ENCODE results near the gene NPHP1. TPM values are rescaled to one million over a fixed set of nuclear protein-coding genes. Genes with fewer than 3 reads are reported as not detected.

NPHP1 gene
- total RNA-seq, 4 donors from 2014 or later: 0.59 to 2.6 (median 1.8) TPM

DNA sequence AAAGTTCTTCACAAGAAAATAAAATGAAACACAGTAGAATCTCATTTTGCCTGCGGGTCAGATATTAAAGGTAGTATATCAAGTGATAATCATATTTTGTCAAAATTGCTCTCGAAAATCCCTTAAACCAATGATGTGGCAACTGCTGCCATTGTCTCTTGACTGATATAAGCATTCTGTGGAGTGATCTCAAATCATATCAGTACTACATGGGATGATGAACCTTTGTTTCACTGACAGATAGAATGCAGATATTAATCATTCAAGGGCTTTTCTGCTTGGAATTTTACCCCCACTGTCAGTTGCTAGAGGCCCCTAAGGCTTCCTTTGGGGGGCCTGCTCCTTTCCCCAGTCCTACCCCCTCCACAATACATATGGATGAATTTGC, 57.9 kb downstream of the NPHP1 start:
- intact Hi-C loops (cut with DNase I; ENCODE audit: low total_unique reads): no loop called here
- TF ChIP-seq, protein P1, sequence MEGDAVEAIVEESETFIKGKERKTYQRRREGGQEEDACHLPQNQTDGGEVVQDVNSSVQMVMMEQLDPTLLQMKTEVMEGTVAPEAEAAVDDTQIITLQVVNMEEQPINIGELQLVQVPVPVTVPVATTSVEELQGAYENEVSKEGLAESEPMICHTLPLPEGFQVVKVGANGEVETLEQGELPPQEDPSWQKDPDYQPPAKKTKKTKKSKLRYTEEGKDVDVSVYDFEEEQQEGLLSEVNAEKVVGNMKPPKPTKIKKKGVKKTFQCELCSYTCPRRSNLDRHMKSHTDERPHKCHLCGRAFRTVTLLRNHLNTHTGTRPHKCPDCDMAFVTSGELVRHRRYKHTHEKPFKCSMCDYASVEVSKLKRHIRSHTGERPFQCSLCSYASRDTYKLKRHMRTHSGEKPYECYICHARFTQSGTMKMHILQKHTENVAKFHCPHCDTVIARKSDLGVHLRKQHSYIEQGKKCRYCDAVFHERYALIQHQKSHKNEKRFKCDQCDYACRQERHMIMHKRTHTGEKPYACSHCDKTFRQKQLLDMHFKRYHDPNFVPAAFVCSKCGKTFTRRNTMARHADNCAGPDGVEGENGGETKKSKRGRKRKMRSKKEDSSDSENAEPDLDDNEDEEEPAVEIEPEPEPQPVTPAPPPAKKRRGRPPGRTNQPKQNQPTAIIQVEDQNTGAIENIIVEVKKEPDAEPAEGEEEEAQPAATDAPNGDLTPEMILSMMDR (IDR thresholded peaks at IDR 0.05): no peak
- TF ChIP-seq POLR2A (IDR thresholded peaks at IDR 0.05): no peak
- H3K4me3 ChIP-seq (ENCODE audit: low read depth, poor library complexity, severe bottlenecking): no peak overlapping the region
- WGBS, 2 donors: 93 to 94% methylated on average over 2 of the region's 2 CpGs
- DNase-seq (ENCODE audit: low spot score in 2 of 2): no peak

DNA sequence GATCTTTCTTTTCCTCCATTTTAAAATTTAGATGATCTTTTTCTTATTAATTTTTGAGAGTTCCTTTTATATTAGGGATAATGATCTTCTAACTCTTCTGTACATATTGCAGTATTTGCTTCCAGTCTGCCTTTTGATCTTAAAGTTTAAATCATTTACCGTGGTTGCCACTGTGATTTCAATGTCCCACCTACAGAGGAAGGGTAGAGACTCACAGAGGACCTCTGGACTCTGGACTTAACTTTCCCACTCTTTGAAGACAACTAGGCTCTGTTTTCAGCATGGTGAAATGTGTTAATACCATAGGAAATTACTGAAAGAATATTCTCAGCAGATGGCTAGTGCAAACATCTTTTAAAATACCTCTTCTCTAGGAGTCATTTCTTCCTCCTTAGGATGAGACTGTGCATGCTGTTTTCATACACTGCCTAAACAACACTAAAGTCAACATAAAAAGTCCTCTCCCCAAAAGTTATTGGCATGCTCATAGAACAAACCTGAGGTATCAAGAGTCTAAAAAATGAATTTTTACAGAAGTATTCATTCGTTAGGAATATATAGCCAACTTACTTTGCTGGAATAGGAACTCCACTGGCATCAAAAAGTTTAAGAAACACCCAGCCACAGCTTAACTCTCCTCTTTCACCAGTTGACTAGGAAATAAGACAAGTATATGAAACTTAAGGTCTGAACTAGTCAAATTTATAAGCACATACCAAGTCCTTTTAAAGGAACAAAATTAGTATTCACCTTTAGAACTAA, 58.4 kb downstream of the NPHP1 start:
- WGBS, 2 donors: 73 to 79% methylated on average over 2 of the region's 2 CpGs
- no peak for DNase-seq (ENCODE audit: low spot score in 2 of 2)
- TF ChIP-seq, protein P1 (IDR thresholded peaks at IDR 0.05): no peak
- TF ChIP-seq POLR2A (IDR thresholded peaks at IDR 0.05): no peak
- intact Hi-C loops (cut with DNase I; ENCODE audit: low total_unique reads): no loop called here
- no peak overlapping the region for H3K4me3 ChIP-seq (ENCODE audit: low read depth, poor library complexity, severe bottlenecking)

DNA sequence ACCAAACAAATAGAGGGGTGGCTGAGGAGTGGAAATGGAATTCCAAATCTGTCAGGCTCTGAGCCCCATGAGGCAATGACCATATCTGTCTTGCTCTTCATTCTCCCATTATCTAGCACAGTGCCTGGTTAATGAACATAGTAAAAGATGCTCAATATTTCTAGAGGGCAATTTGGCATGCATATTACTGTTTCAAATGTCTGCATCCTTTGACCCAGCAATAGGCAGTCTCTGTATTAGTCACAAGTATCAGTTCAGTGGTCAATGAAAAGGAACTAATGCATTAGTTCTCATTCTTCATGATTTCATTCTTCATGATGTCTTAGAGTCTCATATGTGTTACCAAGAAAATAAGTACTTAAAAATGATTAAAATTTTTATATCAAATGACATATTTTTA, 60.8 kb downstream of the NPHP1 start:
- no peak for DNase-seq (ENCODE audit: low spot score in 2 of 2)
- intact Hi-C loops (cut with DNase I; ENCODE audit: low total_unique reads): no loop called here
- no peak overlapping the region for H3K4me3 ChIP-seq (ENCODE audit: low read depth, poor library complexity, severe bottlenecking)
- no peak for TF ChIP-seq POLR2A (IDR thresholded peaks at IDR 0.05)
- TF ChIP-seq, protein P1 (IDR thresholded peaks at IDR 0.05): no peak

DNA sequence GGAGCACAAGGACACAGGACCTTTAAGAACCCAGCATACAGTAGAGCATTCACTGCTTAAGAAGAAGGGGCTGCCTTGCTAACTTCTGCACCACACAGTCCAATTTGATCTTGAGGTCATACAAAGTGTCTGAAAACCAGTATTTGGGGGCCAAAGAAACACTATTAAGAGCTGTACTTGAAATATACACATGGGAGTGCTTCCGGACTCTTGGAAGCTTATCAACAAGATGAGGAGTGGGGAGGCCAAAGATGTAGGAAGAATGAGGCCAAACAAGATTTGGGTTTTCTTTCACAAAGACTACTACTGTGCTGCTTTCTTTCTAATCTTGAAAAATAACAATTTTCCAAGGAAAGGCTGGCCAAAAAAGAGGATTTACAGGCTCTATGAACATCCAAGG, 64.4 kb downstream of the NPHP1 start:
- no peak for TF ChIP-seq POLR2A (IDR thresholded peaks at IDR 0.05)
- TF ChIP-seq, protein P1 (IDR thresholded peaks at IDR 0.05): no peak
- intact Hi-C loops (cut with DNase I; ENCODE audit: low total_unique reads): no loop called here
- WGBS, 2 donors: 85 to 90% methylated on average over 1 of the region's 1 CpG
- DNase-seq (ENCODE audit: low spot score in 2 of 2): no peak
- H3K4me3 ChIP-seq (ENCODE audit: low read depth, poor library complexity, severe bottlenecking): no peak overlapping the region

DNA sequence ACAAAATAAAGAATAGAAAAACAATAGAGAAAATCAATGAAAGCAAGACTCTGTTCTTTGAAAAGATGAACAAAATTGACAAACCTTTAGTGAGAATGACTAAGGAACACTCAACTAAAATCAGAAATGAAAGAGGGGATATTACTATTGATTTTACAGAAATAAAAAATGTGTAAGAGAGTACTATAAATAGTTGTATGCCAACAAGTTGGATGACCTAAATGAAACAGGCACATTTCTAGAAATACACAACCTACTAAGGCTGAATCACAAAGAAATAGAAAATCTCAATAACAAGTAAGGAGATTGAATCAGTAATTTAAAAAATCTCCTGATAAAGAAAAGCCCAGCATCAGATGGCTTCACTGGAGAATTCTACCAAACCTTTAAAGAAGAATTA, 70.8 kb downstream of the NPHP1 start:
- no peak for DNase-seq (ENCODE audit: low spot score in 2 of 2)
- no peak overlapping the region for H3K4me3 ChIP-seq (ENCODE audit: low read depth, poor library complexity, severe bottlenecking)
- TF ChIP-seq, protein P1 (IDR thresholded peaks at IDR 0.05): no peak
- TF ChIP-seq POLR2A (IDR thresholded peaks at IDR 0.05): no peak
- intact Hi-C loops (cut with DNase I; ENCODE audit: low total_unique reads): no loop called here

DNA sequence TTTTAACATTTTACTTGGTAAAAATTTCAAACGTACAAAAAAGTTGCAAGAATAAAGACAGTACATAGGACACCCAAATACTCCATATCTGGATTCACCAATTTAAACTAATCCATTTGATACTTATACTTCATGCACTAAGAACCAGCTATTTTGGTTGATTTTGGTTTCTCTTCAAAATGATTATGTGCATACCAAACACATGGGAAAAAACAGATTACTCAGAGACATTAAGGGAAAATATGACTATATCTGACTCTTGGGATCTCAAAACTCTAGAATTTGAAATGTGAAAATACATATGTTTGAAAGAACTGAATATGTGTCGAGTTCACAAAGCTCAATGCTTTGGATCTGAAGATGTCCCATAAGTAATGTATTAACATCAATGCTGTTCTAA, 73.6 kb downstream of the NPHP1 start:
- intact Hi-C loops (cut with DNase I; ENCODE audit: low total_unique reads): no loop called here
- 71 to 81% methylated on average over 2 of the region's 2 CpGs for WGBS, 2 donors
- H3K4me3 ChIP-seq (ENCODE audit: low read depth, poor library complexity, severe bottlenecking): no peak overlapping the region
- DNase-seq (ENCODE audit: low spot score in 2 of 2): no peak
- TF ChIP-seq, protein P1 (IDR thresholded peaks at IDR 0.05): no peak

All from lower leg skin (tissue), 4 donors.